HFFc6 (cell line): ENCODE results near the gene DNTTIP2. TPM values are rescaled to one million over a fixed set of nuclear protein-coding genes. Genes with fewer than 3 reads are reported as not detected.

ENCODE experiments used
- DNase-seq: peaks from one replicate; pipeline ENCODE4 v3.0.0-alpha.2; 2018
- H3K27ac Mint-ChIP-seq: 2 replicates; pipeline ENCODE4 v1.8.0; 2020; ENCODE audit warnings: mild to moderate bottlenecking, mixed read lengths
- H3K27me3 Mint-ChIP-seq: 2 replicates; pipeline ENCODE4 v1.8.0; 2021; ENCODE audit warnings: mild to moderate bottlenecking, moderate library complexity, mixed read lengths; ENCODE audit not compliant: insufficient read depth
- H3K36me3 Mint-ChIP-seq: 2 replicates; pipeline ENCODE4 v1.8.0; 2021; ENCODE audit warnings: low read depth, mixed read lengths
- H3K4me1 Mint-ChIP-seq: 2 replicates; pipeline ENCODE4 v1.8.0; 2020; ENCODE audit warnings: low read depth, mixed read lengths
- H3K4me3 Mint-ChIP-seq: 2 replicates; pipeline ENCODE4 v1.8.0; 2020; ENCODE audit warnings: mild to moderate bottlenecking, moderate library complexity, mixed read lengths
- H3K9me3 Mint-ChIP-seq: 2 replicates; pipeline ENCODE4 v1.8.0; 2020; ENCODE audit warnings: mild to moderate bottlenecking, mixed read lengths
- total RNA-seq, 6 experiments: library from RNA; stranded (reverse); fragmentation: NEBNext Ultra II Directional; extraction: Animal tissue kit (Norgen Biotek cat#: 25700); gene quantifications; 2 replicates in 1 of 6; 3 replicates in 5 of 6; pipeline ENCODE4 v1.2.3, GENCODE V29; 2021
- TF ChIP-seq, protein P1 (sequence below): fragments of 200-600 bp; sonication (generic); IDR thresholded peaks from 2 replicates; pipeline ENCODE4 v1.5.0; 2021; ENCODE audit warnings: antibody characterized with exemption, mild to moderate bottlenecking

Gene DNTTIP2
- total RNA-seq, 6 experiments from 2014 or later: 51.8 to 65.7 (median 60.1) TPM

- DNase-seq: peak; percentile 92
- TF ChIP-seq, protein P1, sequence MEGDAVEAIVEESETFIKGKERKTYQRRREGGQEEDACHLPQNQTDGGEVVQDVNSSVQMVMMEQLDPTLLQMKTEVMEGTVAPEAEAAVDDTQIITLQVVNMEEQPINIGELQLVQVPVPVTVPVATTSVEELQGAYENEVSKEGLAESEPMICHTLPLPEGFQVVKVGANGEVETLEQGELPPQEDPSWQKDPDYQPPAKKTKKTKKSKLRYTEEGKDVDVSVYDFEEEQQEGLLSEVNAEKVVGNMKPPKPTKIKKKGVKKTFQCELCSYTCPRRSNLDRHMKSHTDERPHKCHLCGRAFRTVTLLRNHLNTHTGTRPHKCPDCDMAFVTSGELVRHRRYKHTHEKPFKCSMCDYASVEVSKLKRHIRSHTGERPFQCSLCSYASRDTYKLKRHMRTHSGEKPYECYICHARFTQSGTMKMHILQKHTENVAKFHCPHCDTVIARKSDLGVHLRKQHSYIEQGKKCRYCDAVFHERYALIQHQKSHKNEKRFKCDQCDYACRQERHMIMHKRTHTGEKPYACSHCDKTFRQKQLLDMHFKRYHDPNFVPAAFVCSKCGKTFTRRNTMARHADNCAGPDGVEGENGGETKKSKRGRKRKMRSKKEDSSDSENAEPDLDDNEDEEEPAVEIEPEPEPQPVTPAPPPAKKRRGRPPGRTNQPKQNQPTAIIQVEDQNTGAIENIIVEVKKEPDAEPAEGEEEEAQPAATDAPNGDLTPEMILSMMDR: no peak
- Mint-ChIP-seq H3K9me3 (no peaks in the 10 kb centered on the region), H3K36me3 (no peaks in the 10 kb centered on the region), H3K4me3 (peak overlapping the region; percentile 95), H3K27me3 (peaks cover 7% of the 10 kb centered on the region), H3K27ac (peak overlapping the region; percentile 92), H3K4me1 (peaks cover 59% of the 10 kb centered on the region)
Measured at GRCh38 chr1:93845538-93846205, 33.3 kb downstream of the DNTTIP2 start.

- DNase-seq: peak; percentile 79
- H3K4me3 Mint-ChIP-seq: no peak overlapping the region
- H3K9me3 Mint-ChIP-seq: no peaks in the 10 kb centered on the region
- no peaks in the 10 kb centered on the region for H3K36me3 Mint-ChIP-seq
- H3K27me3 Mint-ChIP-seq: peaks cover 7% of the 10 kb centered on the region
- peaks cover 72% of the 10 kb centered on the region for H3K4me1 Mint-ChIP-seq
- TF ChIP-seq, protein P1: peak; percentile 79
- peak overlapping the region; percentile 8; the same call in 1 of the 2 replicates for H3K27ac Mint-ChIP-seq
Measured at GRCh38 chr1:93844262-93845045, 34.6 kb downstream of the DNTTIP2 start.

DNA sequence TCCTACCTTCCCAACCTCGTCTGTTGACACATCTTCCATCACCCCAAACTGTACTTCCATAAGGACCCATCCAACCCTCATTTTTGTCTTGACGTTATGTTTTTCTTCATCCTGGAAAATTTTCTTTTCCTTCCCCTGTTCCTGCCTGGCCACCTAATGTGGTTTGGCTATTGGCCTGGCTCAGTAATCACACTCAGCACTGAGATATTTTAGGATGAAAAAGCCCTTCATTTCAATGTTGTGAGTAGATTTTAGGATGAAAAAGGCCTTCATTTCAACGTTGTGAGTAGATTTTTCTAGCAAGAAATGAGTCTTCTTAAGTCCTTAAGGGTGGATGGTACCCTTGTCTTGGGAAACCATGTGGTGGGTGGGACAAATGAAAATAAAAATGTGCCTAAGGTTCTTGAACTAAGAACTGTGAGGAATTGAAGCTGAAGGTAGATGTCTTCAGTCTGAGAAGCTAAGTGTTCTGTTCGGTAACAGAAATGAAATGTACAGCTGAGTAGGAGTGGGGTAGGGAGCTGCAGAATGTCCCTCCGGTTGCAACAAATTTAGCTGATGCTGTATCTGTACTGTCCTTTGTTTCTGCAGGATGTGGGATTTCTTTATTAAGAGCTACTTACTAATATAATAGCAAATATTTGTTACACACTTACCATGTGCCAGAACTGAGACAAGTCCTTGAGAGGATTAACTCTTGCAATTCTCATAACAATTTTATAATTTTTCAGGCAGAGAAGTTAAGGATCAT, 36.1 kb downstream of the DNTTIP2 start:
- TF ChIP-seq, protein P1: no peak
- H3K4me3 Mint-ChIP-seq: peak overlapping the region; percentile 20
- H3K4me1 Mint-ChIP-seq: peaks cover 78% of the 10 kb centered on the region
- H3K27me3 Mint-ChIP-seq: peaks cover 7% of the 10 kb centered on the region
- H3K27ac Mint-ChIP-seq: peak overlapping the region; percentile 65
- H3K9me3 Mint-ChIP-seq: no peaks in the 10 kb centered on the region
- no peaks in the 10 kb centered on the region for H3K36me3 Mint-ChIP-seq
- peak; percentile 59 for DNase-seq

DNA sequence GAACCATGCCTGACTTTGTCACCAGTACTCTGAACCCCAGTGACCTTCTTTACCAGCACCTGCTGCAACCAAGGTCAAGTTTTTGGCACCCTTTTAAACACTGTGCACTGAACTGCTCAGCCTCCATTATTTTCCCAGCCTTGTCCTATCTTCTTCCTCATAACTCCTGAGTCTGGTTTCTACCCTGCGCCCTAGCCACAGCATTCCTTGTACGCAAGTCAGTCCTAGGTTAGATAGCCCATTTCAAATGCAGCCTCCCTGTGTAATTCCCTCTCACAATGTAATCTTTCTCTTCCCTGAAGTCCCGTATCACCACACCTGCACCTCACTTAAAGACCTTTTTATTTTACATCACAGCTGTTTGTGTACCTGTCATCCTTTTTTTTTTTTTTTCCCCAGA, 37.2 kb downstream of the DNTTIP2 start:
- Mint-ChIP-seq H3K27me3 (no peaks in the 10 kb centered on the region; the same call in 1 of the 2 replicates), H3K4me3 (no peak overlapping the region; the same call in 1 of the 2 replicates), H3K36me3 (no peaks in the 10 kb centered on the region), H3K4me1 (peaks cover 77% of the 10 kb centered on the region), H3K27ac (no peak overlapping the region), H3K9me3 (no peaks in the 10 kb centered on the region)
- TF ChIP-seq, protein P1: no peak
- DNase-seq: no peak

- no peak for DNase-seq
- H3K4me3 Mint-ChIP-seq: no peak overlapping the region
- TF ChIP-seq, protein P1: no peak
- peaks cover 4% of the 10 kb centered on the region; the same call in 1 of the 2 replicates for H3K9me3 Mint-ChIP-seq
- peaks cover 76% of the 10 kb centered on the region for H3K4me1 Mint-ChIP-seq
- H3K36me3 Mint-ChIP-seq: peaks cover 7% of the 10 kb centered on the region; the same call in 1 of the 2 replicates
- H3K27me3 Mint-ChIP-seq: no peaks in the 10 kb centered on the region; the same call in 1 of the 2 replicates
- no peak overlapping the region for H3K27ac Mint-ChIP-seq
Measured at GRCh38 chr1:93840956-93841482, 38.0 kb downstream of the DNTTIP2 start.
